ENCODE measurements around the gene ANXA11. TPM values are rescaled to one million over a fixed set of nuclear protein-coding genes. Genes with fewer than 3 reads are reported as not detected.

Gene ANXA11
- total RNA-seq, 1 donor from 2014 or later: 17.3 TPM

DNA sequence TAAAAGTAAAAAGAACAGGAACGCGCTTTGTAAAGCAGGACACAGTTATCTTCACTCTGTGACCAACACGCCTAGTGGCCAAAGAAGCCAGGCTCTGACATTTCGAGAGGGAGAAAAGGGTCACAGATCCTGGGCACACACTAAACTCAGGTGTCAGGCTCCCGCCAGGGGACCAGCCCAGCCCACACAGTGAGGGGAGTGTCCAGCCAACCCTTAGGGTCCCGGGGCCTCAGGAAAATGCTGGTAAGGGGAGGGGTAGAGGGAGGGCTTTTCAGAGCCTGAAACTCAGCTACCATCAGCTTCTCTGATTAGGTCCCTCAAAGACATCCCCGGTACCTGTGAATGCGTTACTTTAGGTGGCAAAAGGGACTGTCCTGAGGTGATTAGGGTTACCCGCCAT is 16.6 kb downstream of the ANXA11 start:
- no peak for DNase-seq (ENCODE audit: low read depth in 2 of 2)

DNA sequence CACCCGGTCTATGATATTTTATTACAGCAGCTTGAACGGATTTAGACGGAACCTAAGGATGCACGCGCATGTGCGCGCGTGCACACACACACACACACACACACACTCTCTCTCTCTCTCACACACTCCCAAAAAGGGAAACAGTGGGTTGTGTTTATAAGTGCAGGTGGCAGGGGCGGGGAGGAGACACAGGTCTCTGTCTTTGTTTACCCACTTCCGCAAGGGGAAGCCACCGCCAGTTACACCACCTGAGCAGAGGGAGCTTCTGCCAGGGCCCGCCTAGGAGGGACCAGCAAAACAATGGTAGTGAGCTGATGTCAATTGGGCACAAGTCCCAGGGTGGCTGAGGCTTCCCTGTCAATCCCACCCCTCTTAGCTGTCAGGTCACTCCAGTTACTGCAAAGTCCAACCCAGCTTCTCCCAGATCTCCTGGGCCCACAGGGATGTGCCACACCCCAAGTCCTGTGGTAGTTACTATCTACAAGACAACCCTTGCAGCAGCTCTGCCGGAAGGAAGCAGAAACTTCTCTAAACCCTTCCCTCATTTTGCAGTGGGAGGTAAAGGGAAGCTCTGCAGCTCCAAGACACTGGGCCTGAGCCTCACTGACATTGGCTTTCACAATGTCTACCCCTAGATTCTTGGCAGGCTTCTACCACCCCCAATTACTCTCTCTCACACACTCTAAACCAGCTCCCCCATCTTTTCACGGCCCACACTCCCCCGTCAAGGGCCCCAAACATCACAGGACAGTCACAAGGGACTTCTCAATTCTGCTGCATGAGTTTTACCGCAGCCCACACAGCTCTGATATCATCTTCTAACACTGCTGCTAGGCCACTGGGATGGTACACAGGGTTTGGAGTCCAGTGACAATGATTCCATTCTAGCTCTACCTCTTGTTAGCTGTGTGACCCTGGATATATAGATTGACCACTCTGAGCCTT is 17.6 kb downstream of the ANXA11 start:
- peak in 1 of 2 donors; percentile 29 for DNase-seq (ENCODE audit: low read depth in 2 of 2)

DNA sequence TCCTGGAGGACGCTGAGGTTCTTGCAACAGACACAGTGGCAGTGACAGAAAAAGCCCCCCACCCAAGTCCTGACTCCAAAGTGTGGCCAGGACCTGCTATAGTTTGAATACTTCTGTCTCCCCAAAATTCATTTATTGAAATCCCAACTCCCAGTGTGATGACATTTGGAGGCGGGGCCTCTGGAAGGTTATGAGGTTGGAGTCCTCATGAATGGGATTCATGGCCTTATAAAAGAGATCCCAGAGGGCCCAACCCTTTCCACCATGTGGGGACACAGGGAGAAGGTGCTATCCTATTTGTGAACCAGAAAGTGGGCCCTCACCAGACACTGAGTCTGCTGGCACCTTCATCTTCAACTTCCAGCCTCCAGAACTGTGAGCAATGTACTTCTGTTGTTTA is 18.3 kb downstream of the ANXA11 start:
- DNase-seq (ENCODE audit: low read depth in 2 of 2): no peak

DNA sequence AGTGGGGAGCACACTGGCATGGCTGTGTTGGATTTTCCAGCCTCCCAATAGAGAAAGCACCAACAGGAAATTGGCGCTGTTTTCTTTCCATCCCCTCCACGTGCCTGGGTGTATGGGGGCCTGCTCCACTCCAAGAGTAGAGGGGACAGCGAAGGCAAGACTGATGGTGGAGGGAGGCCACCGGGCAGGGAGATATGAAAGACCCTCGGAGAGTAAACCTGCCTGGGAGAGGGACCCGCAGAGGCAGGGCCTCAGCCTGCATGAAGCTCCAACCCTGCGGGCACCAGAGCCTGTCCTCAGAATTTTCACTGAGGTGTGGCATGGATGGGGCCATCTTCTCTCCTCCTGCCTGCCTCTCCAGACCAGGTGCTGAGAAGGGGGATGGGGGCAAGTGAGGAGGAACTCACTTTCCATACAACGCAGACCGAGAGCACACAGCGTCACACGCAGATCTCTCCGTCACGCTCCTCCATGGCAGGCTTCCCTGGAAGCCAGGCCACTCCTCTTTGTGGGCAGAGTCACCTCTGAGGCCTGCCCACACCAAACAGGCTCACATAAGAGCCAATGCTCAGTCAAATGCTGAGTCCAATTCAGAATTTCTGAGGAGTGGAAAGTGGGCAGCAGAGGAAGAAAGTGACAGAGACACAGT is 18.8 kb downstream of the ANXA11 start:
- DNase-seq (ENCODE audit: low read depth in 2 of 2): no peak

DNA sequence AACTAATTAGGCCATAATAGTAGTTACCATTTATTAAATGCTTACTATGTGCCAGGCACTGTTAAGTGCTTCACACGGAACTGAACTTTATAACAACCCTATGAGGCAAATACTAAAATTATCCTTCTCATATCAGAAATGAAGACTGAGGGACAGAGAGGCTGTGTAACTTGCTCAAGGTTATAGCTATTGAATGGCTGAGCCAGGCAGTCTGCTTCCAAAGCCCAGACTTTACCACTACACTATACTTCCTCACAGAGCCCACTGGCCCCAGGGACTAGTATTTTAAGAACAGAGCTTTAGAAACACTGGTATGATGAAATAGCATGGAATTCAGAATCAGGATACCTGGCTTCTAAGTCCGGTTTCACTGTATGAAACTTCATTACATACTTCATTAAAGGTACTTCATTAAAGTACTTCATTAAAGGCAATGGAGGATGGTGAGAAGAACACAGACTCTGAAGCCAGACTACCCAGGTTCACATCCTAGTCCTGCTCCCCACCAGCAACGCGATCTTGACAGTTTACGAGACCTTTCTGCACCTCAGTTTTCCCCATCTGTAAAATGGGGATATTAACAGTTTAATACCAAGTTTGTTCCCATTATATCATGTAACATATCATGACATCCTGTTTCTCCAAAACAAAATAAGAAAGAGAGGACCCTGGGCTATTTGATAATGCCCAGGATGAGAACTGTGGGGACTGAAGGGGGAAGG is 19.6 kb downstream of the ANXA11 start:
- no peak for DNase-seq (ENCODE audit: low read depth in 2 of 2)

DNA sequence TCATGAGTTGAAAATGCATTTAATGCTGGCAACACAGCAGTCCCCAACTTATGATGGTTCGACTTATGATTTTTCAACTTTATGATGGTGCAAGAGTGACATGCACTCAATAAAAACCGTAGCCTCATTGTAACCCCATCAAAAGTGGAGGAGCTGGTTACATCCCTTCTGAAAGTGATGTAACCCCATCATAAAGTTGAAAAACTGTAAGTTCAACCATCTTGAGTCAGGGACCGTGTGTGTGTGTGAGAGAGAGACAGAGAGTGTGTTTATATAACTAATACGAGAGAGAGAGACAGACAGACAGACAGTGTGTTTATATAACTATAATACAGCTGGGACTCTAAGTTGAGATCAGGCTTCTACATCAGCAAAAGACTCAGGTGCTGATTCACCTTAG is 21.0 kb downstream of the ANXA11 start:
- DNase-seq (ENCODE audit: low read depth in 2 of 2): no peak

DNA sequence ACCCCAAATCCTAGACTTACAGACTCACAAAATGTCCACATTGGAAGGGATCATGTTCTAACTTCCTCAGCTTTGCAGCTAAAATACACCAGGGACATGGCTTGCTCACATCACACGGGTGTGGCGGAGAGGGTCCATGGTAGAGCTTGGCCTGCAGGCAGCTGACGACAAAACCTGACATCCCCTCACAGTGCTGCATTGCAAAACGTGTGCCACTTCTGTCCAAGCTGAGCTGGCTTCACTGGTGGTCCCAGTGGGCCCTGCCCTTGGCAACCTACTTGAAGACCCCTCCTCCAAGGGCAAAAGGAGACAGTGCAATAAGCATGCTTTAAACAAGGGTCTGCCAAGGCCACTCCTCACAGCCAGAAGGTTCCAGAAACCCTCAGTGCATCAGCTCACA is 21.9 kb downstream of the ANXA11 start:
- DNase-seq (ENCODE audit: low read depth in 2 of 2): no peak

DNA sequence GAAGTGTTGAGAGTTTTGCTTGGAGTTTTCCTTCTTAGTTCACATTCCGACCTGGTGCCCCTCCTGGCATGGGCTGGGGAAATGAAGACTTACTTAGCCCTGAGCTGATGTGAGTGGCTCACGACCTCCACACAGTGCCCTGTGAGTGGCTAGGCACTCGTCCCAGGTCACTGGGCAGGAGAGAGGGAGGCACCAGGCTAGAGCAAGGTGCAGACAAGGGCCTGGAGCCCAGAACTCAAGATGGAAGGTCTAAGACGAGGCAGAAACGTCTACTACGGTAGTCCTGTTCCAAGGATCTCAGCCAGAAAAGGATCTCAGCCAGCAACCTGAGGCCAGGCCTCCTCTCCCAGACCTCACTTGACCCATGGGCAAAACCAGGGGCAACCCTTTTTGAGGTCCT is 22.4 kb downstream of the ANXA11 start:
- no peak for DNase-seq (ENCODE audit: low read depth in 2 of 2)

DNA sequence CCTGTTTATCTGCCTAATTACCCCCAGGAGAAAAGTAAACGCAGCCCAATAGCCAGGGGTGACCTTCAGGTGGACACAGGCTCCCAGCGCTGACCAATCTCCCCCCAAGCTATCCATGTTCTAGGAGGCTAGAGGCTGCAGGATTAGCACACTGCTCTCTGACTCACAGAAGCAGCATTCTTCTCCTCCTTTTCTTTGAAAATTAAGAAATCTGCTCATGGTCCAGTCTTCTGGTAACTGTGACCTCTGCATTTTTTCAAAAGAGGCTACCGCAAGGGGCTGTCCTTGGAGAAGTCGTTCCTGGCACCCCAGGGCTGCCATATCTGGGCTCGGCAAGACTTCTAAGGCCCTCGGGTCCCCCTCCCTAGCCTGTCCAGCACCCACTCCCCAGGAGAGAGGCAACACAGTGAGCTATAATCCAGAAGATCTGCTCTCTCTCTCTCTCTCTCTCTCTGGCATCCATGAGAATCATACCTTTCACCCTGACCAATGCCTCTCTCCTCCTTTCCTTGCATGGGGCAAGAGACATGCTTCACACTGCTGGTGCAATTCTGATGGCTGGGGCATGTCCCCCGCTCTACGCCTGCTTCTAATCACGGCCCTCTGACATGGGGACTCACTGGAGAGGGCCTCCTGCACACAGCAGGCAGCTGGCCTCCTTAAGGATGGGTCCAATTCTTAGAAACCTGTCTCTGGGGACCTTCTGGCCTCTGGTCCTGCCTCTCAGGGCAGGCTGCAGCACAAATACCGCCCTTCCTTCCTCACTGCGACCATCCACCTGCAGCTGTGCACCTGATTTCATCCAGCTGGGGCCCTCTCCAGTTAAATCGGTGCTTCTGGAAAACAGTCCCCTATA is 27.3 kb downstream of the ANXA11 start:
- DNase-seq (ENCODE audit: low read depth in 2 of 2): no peak

DNA sequence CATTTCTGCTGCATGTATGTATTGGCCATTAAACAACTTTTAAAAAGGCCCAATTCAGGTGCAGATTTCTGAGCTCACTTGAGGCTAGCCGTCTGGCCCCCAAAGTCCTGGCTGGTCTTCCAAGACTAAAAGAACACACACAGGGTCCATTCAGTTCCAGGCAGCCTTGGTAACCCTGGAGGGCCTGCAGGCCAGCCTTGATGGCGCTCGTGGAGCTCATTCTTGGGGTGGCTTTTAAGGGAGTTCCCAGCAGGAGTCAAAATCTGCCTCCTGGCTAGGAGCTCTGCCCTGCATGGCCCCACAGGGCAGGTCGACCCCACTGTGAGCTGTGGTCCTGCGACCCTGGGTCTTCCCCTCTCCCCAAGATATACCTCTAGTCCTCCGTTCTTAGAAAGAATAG is 28.8 kb downstream of the ANXA11 start:
- no peak for DNase-seq (ENCODE audit: low read depth in 2 of 2)

DNA sequence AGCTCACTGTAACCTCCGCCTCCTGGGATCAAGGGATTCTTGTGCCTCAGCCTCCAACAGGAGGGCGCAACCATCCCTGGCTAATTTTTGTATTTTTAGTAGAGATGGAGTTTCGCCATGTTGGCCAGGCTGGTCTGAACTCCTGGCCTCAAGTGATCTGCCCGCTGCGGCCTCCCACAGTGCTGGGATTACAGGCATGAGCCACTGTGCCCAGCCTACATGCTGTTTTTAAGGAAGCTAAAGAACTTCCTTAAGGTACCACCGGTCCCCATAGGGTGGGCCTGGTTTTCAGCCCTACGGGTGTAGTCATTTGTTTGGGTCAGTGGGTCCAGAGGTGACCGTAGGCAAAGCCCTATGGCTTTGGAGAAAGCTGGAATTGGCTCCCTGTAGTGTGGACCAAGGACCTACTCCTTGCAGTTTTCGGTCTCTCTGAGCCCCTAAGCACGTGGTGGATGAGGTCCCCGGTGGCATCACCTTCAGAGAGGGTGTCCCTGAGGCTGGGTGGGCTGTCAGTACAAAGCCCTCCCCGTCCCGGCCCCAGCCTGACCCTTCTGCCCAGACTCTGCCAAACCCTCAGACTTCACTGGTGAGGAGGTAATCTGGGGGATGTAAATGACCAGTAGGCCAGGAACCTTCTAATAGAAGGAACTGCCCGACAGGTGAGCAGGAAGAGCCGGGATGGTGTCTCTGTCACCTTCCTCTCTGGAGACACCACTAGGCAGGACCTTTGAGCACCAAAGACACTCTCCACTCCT is 30.5 kb downstream of the ANXA11 start:
- no peak for DNase-seq (ENCODE audit: low read depth in 2 of 2)

DNA sequence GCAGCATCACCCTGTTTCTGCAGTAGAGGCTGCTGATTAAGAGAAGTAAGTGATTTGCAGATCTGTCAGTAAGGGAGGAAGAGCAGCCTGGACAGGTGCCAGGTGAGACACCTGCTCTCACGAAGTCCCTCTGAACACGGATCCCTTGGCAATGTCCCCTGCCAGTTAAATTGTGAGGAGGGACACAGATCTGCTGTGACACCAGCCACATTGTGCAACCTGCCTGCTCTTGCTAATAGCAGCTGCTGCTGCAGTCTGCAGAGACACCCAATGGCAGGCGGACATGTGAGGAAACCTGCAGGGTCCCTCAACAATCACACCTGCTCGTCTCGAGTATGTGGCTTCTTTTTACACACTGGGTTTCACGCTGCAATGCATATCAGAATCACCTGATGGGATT is 31.9 kb downstream of the ANXA11 start:
- DNase-seq (ENCODE audit: low read depth in 2 of 2): no peak

DNA sequence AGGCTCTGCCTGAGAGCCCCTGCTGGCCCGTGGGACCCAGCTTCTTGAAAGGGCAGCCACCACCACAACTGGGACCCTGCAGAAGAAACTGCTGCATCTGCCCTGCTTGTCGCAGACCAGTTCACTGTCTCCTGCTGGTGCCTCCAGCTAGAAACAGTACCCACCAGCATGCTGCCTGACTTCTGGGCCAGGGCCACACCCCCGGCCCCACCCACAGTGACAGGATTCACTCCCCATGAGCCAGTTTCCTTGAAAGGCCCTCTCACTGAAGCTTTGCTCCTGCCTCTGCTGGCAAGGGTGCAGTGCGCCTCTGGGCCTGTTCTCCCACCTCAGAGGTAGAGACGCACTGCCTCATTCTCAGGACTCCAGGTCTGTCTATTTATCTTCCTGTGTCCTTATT is 32.4 kb downstream of the ANXA11 start:
- no peak for DNase-seq (ENCODE audit: low read depth in 2 of 2)

DNA sequence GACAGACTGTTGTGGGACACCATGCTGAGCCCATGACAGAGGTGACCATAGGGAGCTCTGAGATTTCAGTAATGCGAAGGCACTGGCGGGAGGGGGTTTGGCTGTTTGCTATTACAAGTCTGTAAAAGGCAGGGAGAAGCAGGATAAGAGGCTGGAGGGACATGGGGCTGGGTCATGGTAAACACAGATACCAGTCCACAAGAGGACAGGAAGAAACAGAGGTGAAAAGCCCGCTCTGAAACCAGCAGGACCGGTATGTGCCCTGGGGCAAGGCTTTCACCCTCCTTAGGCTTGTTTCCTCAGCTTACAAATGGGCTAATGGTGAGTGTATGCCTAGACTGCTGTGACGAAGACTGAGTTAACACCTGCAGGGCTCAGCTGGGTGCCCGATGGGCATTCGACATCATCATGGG is 34.1 kb downstream of the ANXA11 start:
- no peak for DNase-seq (ENCODE audit: low read depth in 2 of 2)

DNA sequence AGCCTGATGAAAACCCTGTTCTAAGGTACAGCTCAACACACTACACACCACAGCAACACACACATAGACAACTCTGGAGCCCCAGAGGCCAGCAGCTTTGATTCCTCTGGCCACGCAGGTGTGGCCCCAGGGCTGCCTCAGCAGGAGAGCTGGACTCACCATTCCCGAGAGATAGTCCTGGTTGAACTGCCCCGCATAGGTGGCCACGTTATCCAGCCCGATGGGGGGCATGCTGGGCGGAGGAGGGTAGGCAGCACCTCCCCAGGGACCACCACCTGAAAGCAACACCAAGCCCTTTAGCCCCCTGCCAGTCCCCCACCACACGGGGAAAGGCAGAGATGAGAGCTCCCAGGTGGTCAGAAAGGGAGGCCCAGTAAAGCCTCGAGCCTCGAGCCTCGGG is 34.7 kb downstream of the ANXA11 start:
- no peak for DNase-seq (ENCODE audit: low read depth in 2 of 2)

DNA sequence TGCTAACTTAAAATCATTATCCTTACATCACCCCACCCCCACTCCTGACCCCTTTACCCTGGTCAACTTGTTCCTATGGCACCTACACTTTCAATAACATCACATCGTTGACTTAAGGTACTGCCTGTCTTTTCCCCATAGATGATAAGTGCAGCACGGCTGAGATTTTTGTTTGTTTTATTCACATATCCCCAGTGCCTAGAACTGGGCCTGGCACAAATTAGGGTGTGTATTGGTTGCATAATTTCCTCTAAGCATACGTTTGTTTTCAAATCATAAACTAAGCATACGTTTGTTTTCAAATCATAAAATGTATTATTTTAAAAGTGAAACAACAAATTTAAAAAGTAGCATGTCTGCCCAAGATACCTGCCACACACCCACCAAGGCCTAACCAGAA is 35.3 kb downstream of the ANXA11 start:
- DNase-seq (ENCODE audit: low read depth in 2 of 2): no peak

DNA sequence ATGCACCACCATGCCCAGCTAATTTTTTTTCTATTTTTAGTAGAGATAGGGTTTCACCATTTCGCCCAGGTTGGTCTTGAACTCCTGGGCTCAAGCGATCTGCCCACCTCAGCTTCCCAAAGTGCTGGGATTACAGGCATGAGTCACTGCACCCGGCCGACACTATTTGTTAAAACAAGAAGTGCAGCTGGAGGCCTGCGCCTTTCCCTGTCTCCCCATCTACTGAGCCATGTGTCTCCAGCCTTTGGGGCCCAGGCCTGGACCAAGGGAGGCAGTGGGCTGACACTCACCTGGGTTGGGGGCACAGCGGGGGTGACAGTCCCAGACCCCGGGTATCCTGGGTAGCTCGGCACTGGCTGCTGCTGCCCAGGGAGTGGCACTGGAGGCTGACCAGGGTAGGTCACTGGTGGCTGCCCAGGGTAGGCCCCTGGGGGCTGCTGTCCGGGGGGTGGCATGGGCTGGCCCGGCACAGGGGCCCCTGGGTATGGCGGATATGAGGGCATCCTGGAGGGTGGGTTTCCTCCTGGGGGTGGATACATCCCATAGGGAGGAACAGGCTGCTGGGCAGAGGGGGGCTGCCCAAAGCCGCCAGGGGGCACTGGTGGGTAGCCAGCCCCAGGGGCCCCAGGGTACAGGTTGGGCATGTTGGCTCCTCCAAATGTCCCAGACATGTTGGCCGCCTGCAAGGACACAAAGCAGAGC is 36.5 kb downstream of the ANXA11 start:
- DNase-seq (ENCODE audit: low read depth in 2 of 2): no peak

DNA sequence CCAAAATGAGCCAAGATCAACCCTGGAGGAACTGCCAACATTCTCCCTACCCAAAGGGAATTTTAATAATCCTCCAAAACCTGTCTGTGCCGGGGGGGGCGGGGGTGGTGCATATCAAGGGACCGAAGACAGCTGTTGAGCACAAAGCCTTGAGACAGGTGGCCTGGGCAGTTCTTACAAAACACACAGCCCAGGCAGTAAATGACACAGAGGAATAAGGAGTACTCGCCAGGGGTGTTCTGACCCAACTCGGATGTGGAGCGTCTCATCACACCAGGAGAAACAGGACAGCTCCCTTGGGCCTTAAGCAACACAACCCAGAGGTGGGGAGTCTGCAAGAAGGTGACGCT is 37.2 kb downstream of the ANXA11 start:
- no peak for DNase-seq (ENCODE audit: low read depth in 2 of 2)

DNA sequence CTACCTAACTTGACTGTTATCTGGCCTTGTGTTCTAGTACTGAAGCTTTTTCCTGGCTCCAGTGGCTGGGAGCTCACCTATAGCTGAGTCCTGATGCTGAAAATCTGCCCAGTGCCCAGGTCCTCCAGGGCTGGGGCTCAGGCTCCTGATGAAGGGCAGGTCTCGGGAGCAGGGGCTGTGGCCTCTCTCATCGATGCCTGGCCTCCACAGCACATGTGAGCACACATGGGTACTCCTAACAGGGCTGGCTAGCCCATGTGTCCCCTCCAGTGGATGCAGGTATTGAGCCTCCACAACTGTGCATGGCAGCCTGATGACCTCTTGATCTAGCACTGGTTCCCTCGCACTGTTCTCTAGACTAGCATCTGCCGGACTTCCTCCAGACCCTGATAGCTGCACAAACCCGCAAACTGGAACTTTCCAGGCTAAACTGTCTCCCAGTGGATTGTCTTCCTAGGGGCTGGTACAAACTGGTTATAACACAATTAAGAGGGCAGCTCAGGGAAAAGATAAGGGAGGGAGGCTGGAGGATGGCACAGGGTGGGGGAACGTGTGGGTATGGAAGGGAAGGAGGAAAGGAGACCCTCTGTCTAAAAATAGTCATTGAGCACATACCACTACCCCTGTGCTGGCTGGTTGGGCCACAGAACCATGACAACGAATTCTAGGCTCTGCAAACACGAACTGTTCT is 37.7 kb downstream of the ANXA11 start:
- no peak for DNase-seq (ENCODE audit: low read depth in 2 of 2)

Data from dermis microvascular lymphatic vessel endothelial cell (primary cell).